NT2/D1 (cell line): ENCODE measurements around the gene C10orf71.

Experiments
- SUZ12 ChIP-seq: IDR thresholded peaks from 2 replicates; pipeline ENCODE4 v1.6.1; 2011; ENCODE audit not compliant: insufficient read length, insufficient read depth; ENCODE audit errors: extremely low read depth
- ZNF274 ChIP-seq: IDR thresholded peaks from 2 replicates; pipeline ENCODE4 v1.6.1; 2011; ENCODE audit warnings: mild to moderate bottlenecking, low read depth, low read length

- TF ChIP-seq ZNF274 (no peak), SUZ12 (no peak)
Measured at GRCh38 chr10:49281461-49281860, 17.5 kb upstream of the C10orf71 start.
